ENCODE data around the gene BCR. TPM values are rescaled to one million over a fixed set of nuclear protein-coding genes. Genes with fewer than 3 reads are reported as not detected.

BCR gene
- total RNA-seq, 1 donor from 2014 or later = 30.0 TPM

DNA sequence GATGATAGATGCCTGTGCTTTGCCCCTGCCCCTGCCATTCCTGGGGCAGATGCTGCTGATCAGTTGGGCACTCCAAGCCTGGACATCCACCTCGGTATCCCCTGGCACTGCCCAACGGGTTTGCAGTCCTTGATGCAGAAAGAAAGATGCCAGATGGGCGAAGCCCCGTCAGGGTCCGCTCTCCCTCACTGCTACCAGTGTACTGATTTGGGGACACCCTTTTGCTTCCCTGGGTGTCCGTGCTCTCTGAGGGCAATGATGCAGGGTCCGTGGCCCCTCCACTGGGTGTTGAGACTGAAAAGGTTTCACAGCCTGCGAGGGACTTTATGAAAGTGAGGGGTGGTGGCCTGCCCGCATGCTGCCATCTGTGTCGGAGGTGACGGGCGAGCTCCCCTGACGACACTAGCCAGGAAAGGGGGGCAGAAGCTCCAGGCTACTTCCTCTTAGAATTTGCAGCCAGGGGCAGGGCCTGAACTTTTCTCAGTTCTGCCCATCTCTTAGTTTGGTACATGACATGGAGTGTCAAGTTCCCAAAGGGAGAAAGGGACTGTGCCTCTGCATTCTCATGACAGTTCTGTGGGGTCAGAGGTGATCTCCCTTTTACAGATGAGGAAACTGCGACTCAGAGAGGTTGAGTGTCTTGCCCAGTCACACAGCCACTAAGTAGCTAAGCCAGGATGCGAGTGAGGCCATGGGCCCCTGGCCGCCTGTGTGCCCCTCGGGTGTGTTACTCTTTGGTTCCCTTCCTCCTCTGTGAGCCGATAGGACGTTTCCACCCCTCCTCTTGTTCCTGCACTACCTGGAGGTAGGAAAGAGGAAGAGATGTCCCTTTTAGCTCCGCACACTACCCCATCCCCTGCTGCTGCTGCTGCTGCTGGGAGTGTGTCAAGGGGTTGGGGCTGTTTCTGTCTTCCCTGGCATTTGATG is 96.6 kb downstream of the BCR start:
- H3K27ac Mint-ChIP-seq (ENCODE audit: unreplicated experiment) = no peak overlapping the region
- TF ChIP-seq, protein P1, sequence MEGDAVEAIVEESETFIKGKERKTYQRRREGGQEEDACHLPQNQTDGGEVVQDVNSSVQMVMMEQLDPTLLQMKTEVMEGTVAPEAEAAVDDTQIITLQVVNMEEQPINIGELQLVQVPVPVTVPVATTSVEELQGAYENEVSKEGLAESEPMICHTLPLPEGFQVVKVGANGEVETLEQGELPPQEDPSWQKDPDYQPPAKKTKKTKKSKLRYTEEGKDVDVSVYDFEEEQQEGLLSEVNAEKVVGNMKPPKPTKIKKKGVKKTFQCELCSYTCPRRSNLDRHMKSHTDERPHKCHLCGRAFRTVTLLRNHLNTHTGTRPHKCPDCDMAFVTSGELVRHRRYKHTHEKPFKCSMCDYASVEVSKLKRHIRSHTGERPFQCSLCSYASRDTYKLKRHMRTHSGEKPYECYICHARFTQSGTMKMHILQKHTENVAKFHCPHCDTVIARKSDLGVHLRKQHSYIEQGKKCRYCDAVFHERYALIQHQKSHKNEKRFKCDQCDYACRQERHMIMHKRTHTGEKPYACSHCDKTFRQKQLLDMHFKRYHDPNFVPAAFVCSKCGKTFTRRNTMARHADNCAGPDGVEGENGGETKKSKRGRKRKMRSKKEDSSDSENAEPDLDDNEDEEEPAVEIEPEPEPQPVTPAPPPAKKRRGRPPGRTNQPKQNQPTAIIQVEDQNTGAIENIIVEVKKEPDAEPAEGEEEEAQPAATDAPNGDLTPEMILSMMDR (IDR thresholded peaks at IDR 0.05) = no peak

DNA sequence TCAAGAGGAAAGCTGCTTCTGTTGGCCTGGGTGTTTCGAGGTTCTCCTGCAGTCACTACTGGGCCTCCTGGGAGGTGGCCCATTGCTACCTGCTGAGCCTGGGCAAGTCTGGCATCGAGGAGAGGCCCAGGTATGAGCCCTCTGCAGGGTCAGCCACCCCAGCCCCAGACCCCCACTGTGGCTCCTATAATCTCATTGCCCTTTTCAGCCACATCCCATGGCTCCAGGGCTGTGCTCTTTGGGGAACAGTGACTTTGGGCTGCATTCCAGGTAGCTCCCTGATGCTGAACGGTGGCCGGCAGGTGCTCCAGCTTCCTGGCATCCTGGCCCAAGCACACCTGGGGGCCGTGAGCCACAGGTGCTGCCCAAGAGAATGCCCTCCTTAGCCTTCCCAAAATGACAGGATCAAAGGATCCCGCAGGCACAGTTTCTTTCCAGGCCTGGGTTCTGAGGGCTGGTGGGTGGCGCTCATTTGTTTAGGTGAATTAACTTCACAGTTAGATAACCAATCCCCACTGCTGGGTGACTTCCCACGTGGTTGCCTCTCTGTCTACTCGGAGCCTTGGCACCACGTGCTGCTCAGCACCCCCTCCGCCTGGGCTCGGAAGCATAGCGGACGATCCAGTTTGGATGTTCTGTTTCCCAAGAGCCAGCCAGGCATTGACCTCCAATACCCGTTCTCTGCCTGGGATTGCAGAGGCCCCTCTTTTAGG is 97.4 kb downstream of the BCR start:
- H3K4me1 Mint-ChIP-seq (ENCODE audit: low read depth) = peaks cover 18% of the 10 kb centered on the region
- peaks cover 16% of the 10 kb centered on the region for H3K36me3 Mint-ChIP-seq (ENCODE audit: low read depth)
- no peaks in the 10 kb centered on the region for H3K9me3 Mint-ChIP-seq (ENCODE audit: low read depth)
- H3K4me3 Mint-ChIP-seq (ENCODE audit: unreplicated experiment) = no peak overlapping the region
- DNase-seq (ENCODE audit: low spot score) = no peak
- H3K27me3 Mint-ChIP-seq (ENCODE audit: low read depth) = no peaks in the 10 kb centered on the region
- H3K27ac Mint-ChIP-seq (ENCODE audit: unreplicated experiment) = no peak overlapping the region
- TF ChIP-seq, protein P1 (IDR thresholded peaks at IDR 0.05) = no peak

More for the DNA sequence above, 96.6 kb downstream of the BCR start:
- H3K27me3 Mint-ChIP-seq (ENCODE audit: low read depth) = no peaks in the 10 kb centered on the region
- no peak overlapping the region for H3K4me3 Mint-ChIP-seq (ENCODE audit: unreplicated experiment)
- no peaks in the 10 kb centered on the region for H3K9me3 Mint-ChIP-seq (ENCODE audit: low read depth)
- DNase-seq (ENCODE audit: low spot score) = no peak
- H3K4me1 Mint-ChIP-seq (ENCODE audit: low read depth) = peaks cover 12% of the 10 kb centered on the region
- H3K36me3 Mint-ChIP-seq (ENCODE audit: low read depth) = peaks cover 16% of the 10 kb centered on the region

DNA sequence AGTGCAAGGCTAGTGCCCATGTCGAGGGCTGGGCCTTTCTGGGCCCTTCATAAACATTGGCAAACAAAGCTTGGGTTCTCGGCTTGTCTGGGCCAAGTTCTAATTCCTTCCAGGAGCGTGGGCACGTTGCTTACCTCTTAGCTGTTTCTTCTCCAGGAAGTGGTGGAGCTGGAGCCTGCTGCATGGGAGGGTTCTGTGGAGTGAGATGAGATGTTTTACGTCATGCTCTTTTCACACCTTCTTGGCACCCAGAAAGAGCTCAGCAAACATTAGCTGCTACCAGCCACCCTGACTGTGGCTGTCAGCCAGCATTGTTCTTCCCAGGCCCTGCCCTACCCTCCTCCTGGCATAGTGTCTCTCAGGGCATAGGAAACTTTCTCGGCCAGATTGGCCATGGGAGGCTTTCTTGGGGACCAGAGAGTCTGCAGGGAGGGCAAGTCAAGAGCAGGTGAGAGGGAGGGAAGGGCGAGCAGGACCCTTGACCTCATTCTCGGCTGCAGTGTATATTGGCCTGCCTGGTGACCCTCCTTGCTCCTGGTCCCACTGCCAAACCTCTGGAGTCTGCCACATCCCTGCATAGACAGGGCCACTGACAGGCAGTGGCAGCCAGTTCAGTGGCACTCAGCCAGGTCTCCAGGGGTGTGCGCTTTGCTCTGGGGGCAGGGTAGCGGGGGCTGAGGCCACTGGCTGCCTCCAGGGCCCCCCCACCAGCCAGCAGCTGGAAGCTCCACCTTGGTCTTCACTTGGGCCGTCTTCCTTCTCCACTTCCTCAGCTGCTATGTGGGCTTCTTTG is 98.8 kb downstream of the BCR start:
- H3K36me3 Mint-ChIP-seq (ENCODE audit: low read depth) = peaks cover 6% of the 10 kb centered on the region
- no peak for DNase-seq (ENCODE audit: low spot score)
- peaks cover 18% of the 10 kb centered on the region for H3K4me1 Mint-ChIP-seq (ENCODE audit: low read depth)
- H3K9me3 Mint-ChIP-seq (ENCODE audit: low read depth) = no peaks in the 10 kb centered on the region
- TF ChIP-seq, protein P1 (IDR thresholded peaks at IDR 0.05) = no peak
- no peak overlapping the region for H3K4me3 Mint-ChIP-seq (ENCODE audit: unreplicated experiment)
- H3K27ac Mint-ChIP-seq (ENCODE audit: unreplicated experiment) = no peak overlapping the region
- H3K27me3 Mint-ChIP-seq (ENCODE audit: low read depth) = no peaks in the 10 kb centered on the region

DNA sequence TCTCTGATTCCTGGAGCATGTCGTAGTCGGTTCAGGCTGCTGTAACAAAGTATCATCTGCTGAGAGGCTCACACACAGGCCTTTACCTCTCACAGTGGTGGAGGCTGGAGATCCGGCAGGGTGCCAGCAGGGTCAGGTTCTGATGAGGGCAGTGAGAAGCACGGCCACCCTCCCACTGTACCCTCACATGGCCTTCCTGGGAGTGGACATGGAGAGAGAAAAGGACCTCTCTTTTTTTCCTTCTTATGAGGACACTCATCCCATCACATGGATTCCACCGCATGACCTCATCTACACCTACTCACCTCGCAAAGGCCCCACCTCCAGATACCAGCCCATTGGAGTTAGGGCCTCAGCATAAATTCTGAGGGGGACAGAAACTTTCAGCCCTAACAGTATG is 99.5 kb downstream of the BCR start:
- peaks cover 18% of the 10 kb centered on the region for H3K4me1 Mint-ChIP-seq (ENCODE audit: low read depth)
- H3K27me3 Mint-ChIP-seq (ENCODE audit: low read depth) = no peaks in the 10 kb centered on the region
- H3K27ac Mint-ChIP-seq (ENCODE audit: unreplicated experiment) = no peak overlapping the region
- no peak overlapping the region for H3K4me3 Mint-ChIP-seq (ENCODE audit: unreplicated experiment)
- TF ChIP-seq, protein P1 (IDR thresholded peaks at IDR 0.05) = no peak
- no peaks in the 10 kb centered on the region for H3K9me3 Mint-ChIP-seq (ENCODE audit: low read depth)
- no peak for DNase-seq (ENCODE audit: low spot score)
- H3K36me3 Mint-ChIP-seq (ENCODE audit: low read depth) = peaks cover 5% of the 10 kb centered on the region
